A549 (cell line): ENCODE measurements around the gene MEI4.

Source experiments
- CBX2 ChIP-seq: fragments of 200-600 bp; sonication (generic); IDR thresholded peaks from 2 replicates; pipeline ENCODE4 v1.6.1; 2016; ENCODE audit warnings: low read depth, mild to moderate bottlenecking, borderline replicate concordance
- CBX8 ChIP-seq: fragments of 200-600 bp; sonication (generic); IDR thresholded peaks from 2 replicates; pipeline ENCODE4 v1.6.1; 2016
- CEBPB ChIP-seq, 2 experiments: fragments of >200 bp in 1 of 2; sonication (Bioruptor Twin) in 1 of 2; formaldehyde crosslinking in 1 of 2; IDR thresholded peaks; 2 replicates each; pipeline ENCODE4 v1.6.1; 2012 to 2016
- CHD2 ChIP-seq: fragments of 150-350 bp; IDR thresholded peaks from 2 replicates; pipeline ENCODE4 v1.6.1; 2014; ENCODE audit warnings: low read length; ENCODE audit not compliant: partially characterized antibody
- MYC ChIP-seq: IDR thresholded peaks from 2 replicates; pipeline ENCODE4 v1.6.1; 2012; ENCODE audit warnings: mild to moderate bottlenecking, inconsistent platforms, low read length, improper control_type of control experiment, borderline replicate concordance
- NR3C1 ChIP-seq: fragments of >200 bp; sonication (Bioruptor Twin); formaldehyde crosslinking; IDR thresholded peaks from 3 replicates; pipeline ENCODE4 v1.6.1; 2017
- POLR2A ChIP-seq: IDR thresholded peaks from 2 replicates; pipeline ENCODE4 v1.6.1; 2012; ENCODE audit warnings: mild to moderate bottlenecking, low read length
- RAD21 ChIP-seq, 2 experiments: fragments of >200 bp in 1 of 2; sonication (Bioruptor Twin) in 1 of 2; formaldehyde crosslinking in 1 of 2; IDR thresholded peaks in 1 of 2; conservative IDR thresholded peaks in 1 of 2; 2 replicates in 1 of 2; 3 replicates in 1 of 2; pipeline ENCODE4 v1.6.1; 2012 to 2018; ENCODE audit warnings: inconsistent platforms in 1 of 2
- ZC3H11A ChIP-seq: fragments of 450-650 bp; IDR thresholded peaks from 2 replicates; pipeline ENCODE4 v1.6.1; 2014; ENCODE audit warnings: antibody characterized with exemption, mild to moderate bottlenecking
- ZFP36 ChIP-seq: fragments of 450-650 bp; IDR thresholded peaks from 2 replicates; pipeline ENCODE4 v1.6.1; 2014; ENCODE audit warnings: borderline replicate concordance; ENCODE audit not compliant: partially characterized antibody
- ZSCAN20 ChIP-seq: fragments of 250-450 bp; sonication (Bioruptor Pico); IDR thresholded peaks from 2 replicates; pipeline ENCODE4 v1.8.0; 2022; ENCODE audit warnings: mild to moderate bottlenecking, moderate library complexity
- TF ChIP-seq, protein P1 (sequence below): fragments of >200 bp; sonication (Bioruptor Twin); formaldehyde crosslinking; IDR thresholded peaks from 3 replicates; pipeline ENCODE4 v1.5.1; 2016
- TF ChIP-seq, protein P2 (sequence below): fragments of 200-600 bp; sonication (generic); IDR thresholded peaks from 2 replicates; pipeline ENCODE4 v1.6.1; 2016; ENCODE audit warnings: antibody characterized with exemption, mild to moderate bottlenecking, moderate library complexity
- TF ChIP-seq, protein P3 (sequence below): IDR thresholded peaks from 2 replicates; pipeline ENCODE4 v1.6.1; 2012

DNA sequence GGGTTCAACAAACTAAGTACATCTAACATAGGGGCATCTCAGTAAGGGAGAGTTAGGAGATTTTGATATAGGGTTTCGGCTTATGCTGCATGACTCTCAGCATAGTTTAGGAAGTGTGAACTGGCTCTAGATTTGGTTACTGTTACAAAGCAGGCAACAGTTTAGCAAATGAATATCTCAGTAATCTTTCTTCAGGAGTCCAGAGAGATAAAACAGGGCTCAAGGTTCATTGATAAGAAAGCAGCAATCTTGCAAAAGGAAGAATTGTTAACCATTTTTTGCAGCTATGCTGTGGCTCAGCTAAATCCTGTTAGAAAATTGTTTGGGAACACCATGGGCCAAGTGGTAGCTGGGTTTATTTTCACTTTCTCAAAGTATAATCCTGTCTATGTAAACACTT is 161.3 kb downstream of the MEI4 start:
- TF ChIP-seq, protein P1, sequence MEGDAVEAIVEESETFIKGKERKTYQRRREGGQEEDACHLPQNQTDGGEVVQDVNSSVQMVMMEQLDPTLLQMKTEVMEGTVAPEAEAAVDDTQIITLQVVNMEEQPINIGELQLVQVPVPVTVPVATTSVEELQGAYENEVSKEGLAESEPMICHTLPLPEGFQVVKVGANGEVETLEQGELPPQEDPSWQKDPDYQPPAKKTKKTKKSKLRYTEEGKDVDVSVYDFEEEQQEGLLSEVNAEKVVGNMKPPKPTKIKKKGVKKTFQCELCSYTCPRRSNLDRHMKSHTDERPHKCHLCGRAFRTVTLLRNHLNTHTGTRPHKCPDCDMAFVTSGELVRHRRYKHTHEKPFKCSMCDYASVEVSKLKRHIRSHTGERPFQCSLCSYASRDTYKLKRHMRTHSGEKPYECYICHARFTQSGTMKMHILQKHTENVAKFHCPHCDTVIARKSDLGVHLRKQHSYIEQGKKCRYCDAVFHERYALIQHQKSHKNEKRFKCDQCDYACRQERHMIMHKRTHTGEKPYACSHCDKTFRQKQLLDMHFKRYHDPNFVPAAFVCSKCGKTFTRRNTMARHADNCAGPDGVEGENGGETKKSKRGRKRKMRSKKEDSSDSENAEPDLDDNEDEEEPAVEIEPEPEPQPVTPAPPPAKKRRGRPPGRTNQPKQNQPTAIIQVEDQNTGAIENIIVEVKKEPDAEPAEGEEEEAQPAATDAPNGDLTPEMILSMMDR: no peak
- TF ChIP-seq, protein P2, sequence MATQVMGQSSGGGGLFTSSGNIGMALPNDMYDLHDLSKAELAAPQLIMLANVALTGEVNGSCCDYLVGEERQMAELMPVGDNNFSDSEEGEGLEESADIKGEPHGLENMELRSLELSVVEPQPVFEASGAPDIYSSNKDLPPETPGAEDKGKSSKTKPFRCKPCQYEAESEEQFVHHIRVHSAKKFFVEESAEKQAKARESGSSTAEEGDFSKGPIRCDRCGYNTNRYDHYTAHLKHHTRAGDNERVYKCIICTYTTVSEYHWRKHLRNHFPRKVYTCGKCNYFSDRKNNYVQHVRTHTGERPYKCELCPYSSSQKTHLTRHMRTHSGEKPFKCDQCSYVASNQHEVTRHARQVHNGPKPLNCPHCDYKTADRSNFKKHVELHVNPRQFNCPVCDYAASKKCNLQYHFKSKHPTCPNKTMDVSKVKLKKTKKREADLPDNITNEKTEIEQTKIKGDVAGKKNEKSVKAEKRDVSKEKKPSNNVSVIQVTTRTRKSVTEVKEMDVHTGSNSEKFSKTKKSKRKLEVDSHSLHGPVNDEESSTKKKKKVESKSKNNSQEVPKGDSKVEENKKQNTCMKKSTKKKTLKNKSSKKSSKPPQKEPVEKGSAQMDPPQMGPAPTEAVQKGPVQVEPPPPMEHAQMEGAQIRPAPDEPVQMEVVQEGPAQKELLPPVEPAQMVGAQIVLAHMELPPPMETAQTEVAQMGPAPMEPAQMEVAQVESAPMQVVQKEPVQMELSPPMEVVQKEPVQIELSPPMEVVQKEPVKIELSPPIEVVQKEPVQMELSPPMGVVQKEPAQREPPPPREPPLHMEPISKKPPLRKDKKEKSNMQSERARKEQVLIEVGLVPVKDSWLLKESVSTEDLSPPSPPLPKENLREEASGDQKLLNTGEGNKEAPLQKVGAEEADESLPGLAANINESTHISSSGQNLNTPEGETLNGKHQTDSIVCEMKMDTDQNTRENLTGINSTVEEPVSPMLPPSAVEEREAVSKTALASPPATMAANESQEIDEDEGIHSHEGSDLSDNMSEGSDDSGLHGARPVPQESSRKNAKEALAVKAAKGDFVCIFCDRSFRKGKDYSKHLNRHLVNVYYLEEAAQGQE: no peak
- TF ChIP-seq, protein P3, sequence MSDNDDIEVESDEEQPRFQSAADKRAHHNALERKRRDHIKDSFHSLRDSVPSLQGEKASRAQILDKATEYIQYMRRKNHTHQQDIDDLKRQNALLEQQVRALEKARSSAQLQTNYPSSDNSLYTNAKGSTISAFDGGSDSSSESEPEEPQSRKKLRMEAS: no peak
- TF ChIP-seq CBX8 (no peak), POLR2A (no peak), CEBPB (IDR thresholded peaks at IDR 0.05) (no peak), NR3C1 (no peak), RAD21 (conservative IDR thresholded peaks at IDR 0.05 in 1 of 2, IDR thresholded peaks at IDR 0.05 in 1 of 2) (no peak), CBX2 (no peak), CHD2 (no peak), ZFP36 (no peak), ZSCAN20 (CRISPR knock-in tag) (no peak), ZC3H11A (no peak), MYC (no peak)
